ENCODE results near the gene RXFP4. TPM values are rescaled to one million over a fixed set of nuclear protein-coding genes. Genes with fewer than 3 reads are reported as not detected.

The RXFP4 gene
- total and polyA plus RNA-seq, 4 donors, result not detected

DNA sequence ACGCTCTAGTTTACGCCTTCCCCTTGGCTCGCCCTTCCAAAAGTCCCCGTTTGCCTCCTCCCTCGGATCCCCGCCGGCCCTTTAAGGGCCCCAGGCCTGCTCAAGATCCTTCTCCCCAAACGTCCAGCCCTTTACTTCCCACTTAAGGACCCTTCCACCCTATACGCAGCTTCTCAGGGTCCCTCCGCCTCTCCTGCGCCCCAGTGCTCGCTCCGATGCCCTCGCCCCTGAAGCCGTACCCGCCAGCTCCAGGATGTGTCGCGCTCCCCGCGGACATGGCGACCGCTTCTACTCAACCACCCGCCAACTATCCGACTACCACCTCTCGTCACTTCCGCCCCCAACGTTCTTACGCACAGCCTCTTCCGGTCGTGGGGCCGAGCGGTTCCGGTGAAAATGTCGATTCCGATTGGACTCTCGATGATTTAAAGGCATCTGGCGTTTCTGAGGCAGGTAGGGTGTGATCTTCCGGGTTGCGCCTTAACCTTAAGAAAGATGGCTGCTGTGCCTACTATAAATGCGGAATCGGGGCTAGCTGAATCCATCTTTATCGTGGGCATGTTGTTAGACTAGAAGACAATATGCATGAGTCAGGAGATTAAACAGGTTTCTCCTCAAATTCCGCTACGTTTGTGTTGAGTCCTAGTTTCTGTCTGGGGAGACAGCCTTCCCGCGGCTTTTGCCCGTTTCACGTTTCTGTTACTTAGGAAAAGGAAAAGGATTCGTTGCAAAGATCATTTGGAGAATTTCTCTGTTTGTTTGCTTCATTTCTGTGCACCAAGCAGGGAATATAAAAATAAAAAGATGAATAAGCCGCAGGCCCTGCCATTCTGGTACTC, 7.1 kb upstream of the RXFP4 start, which contains the start of gene KHDC4:
KHDC4 (minus strand) TSS at position 317 of the 839 bp plus-strand sequence; CDS start at position 277, 40 bp downstream.
- peak; percentile 92 for DNase-seq (ENCODE audit: low spot score)
- Histone ChIP-seq H3K36me3 (ENCODE audit: control insufficient read depth in 4 of 4, insufficient read depth in 3 of 4, low read depth in 1 of 4, low read length in 3 of 4) (peaks cover 4 to 22% (median 21%) of the 10 kb centered on the region in 4 donors), H3K27me3 (ENCODE audit: control insufficient read depth in 4 of 4, insufficient read depth in 4 of 4, low read length in 3 of 4) (no peaks in the 10 kb centered on the region), H3K4me3 (ENCODE audit: low read depth in 1 of 3, low read length in 3 of 3) (peak within 1 kb of the TSS; percentile 83 to 94 (median 92)), H3K9me3 (ENCODE audit: control insufficient read depth in 4 of 4, low read length in 3 of 4) (no peaks in the 10 kb centered on the region), H3K9ac (ENCODE audit: low read depth in 1 of 2, low read length in 2 of 2) (peak within 1 kb of the TSS; percentile 98 to 100), H3K27ac (ENCODE audit: low read depth in 1 of 2, low read length in 2 of 2) (peak within 1 kb of the TSS; percentile 88 to 90), H3K4me1 (ENCODE audit: control insufficient read depth in 4 of 4, insufficient read depth in 4 of 4, low read length in 3 of 4) (peaks cover 11 to 38% (median 24%) of the 10 kb centered on the region in 4 donors)
- TF ChIP-seq HNF4G (IDR thresholded peaks at IDR 0.05) (no peak), JUND (IDR thresholded peaks at IDR 0.05) (no peak), EGR1 (IDR thresholded peaks at IDR 0.05; ENCODE audit: low read depth in 2 of 2) (peak in 1 of 2 donors; percentile 76), HNF4A (conservative IDR thresholded peaks at IDR 0.05) (peak in 1 of 2 donors; percentile 50), RXRA (IDR thresholded peaks at IDR 0.05) (peak; percentile 45), FOXA1 (IDR thresholded peaks at IDR 0.05) (no peak), SP1 (IDR thresholded peaks at IDR 0.05) (peak; percentile 76), GABPA (IDR thresholded peaks at IDR 0.05 in 1 of 2, conservative IDR thresholded peaks at IDR 0.05 in 1 of 2) (peak; percentile 98 to 100), TAF1 (conservative IDR thresholded peaks at IDR 0.05) (peak; percentile 87), YY1 (IDR thresholded peaks at IDR 0.05) (peak; percentile 100), RAD21 (IDR thresholded peaks at IDR 0.05) (peak; percentile 37 to 64), FOXA2 (IDR thresholded peaks at IDR 0.05) (peak; percentile 21), NR2F2 (IDR thresholded peaks at IDR 0.05) (peak; percentile 89)
- TF ChIP-seq, protein P1, sequence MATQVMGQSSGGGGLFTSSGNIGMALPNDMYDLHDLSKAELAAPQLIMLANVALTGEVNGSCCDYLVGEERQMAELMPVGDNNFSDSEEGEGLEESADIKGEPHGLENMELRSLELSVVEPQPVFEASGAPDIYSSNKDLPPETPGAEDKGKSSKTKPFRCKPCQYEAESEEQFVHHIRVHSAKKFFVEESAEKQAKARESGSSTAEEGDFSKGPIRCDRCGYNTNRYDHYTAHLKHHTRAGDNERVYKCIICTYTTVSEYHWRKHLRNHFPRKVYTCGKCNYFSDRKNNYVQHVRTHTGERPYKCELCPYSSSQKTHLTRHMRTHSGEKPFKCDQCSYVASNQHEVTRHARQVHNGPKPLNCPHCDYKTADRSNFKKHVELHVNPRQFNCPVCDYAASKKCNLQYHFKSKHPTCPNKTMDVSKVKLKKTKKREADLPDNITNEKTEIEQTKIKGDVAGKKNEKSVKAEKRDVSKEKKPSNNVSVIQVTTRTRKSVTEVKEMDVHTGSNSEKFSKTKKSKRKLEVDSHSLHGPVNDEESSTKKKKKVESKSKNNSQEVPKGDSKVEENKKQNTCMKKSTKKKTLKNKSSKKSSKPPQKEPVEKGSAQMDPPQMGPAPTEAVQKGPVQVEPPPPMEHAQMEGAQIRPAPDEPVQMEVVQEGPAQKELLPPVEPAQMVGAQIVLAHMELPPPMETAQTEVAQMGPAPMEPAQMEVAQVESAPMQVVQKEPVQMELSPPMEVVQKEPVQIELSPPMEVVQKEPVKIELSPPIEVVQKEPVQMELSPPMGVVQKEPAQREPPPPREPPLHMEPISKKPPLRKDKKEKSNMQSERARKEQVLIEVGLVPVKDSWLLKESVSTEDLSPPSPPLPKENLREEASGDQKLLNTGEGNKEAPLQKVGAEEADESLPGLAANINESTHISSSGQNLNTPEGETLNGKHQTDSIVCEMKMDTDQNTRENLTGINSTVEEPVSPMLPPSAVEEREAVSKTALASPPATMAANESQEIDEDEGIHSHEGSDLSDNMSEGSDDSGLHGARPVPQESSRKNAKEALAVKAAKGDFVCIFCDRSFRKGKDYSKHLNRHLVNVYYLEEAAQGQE (IDR thresholded peaks at IDR 0.05), result peak; percentile 86
- TF ChIP-seq, protein P2, sequence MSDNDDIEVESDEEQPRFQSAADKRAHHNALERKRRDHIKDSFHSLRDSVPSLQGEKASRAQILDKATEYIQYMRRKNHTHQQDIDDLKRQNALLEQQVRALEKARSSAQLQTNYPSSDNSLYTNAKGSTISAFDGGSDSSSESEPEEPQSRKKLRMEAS (IDR thresholded peaks at IDR 0.05), result peak; percentile 75
- TF ChIP-seq, protein P3, sequence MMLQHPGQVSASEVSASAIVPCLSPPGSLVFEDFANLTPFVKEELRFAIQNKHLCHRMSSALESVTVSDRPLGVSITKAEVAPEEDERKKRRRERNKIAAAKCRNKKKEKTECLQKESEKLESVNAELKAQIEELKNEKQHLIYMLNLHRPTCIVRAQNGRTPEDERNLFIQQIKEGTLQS (IDR thresholded peaks at IDR 0.05), result peak; percentile 8
- TF ChIP-seq, protein P4, sequence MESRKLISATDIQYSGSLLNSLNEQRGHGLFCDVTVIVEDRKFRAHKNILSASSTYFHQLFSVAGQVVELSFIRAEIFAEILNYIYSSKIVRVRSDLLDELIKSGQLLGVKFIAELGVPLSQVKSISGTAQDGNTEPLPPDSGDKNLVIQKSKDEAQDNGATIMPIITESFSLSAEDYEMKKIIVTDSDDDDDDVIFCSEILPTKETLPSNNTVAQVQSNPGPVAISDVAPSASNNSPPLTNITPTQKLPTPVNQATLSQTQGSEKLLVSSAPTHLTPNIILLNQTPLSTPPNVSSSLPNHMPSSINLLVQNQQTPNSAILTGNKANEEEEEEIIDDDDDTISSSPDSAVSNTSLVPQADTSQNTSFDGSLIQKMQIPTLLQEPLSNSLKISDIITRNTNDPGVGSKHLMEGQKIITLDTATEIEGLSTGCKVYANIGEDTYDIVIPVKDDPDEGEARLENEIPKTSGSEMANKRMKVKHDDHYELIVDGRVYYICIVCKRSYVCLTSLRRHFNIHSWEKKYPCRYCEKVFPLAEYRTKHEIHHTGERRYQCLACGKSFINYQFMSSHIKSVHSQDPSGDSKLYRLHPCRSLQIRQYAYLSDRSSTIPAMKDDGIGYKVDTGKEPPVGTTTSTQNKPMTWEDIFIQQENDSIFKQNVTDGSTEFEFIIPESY (IDR thresholded peaks at IDR 0.05), result peak; percentile 45
- TF ChIP-seq, protein P5, sequence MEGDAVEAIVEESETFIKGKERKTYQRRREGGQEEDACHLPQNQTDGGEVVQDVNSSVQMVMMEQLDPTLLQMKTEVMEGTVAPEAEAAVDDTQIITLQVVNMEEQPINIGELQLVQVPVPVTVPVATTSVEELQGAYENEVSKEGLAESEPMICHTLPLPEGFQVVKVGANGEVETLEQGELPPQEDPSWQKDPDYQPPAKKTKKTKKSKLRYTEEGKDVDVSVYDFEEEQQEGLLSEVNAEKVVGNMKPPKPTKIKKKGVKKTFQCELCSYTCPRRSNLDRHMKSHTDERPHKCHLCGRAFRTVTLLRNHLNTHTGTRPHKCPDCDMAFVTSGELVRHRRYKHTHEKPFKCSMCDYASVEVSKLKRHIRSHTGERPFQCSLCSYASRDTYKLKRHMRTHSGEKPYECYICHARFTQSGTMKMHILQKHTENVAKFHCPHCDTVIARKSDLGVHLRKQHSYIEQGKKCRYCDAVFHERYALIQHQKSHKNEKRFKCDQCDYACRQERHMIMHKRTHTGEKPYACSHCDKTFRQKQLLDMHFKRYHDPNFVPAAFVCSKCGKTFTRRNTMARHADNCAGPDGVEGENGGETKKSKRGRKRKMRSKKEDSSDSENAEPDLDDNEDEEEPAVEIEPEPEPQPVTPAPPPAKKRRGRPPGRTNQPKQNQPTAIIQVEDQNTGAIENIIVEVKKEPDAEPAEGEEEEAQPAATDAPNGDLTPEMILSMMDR (IDR thresholded peaks at IDR 0.05; ENCODE audit: low read depth, low read length, missing input control), result no peak
- WGBS, result under 1% methylated on average over 50 of the region's 50 CpGs

All from liver (tissue), 9 donors.